Fibroblast of lung (primary cell): ENCODE results near the gene MAST2. TPM values are rescaled to one million over a fixed set of nuclear protein-coding genes. Genes with fewer than 3 reads are reported as not detected.

Experiments used
- DNase-seq, 2 donors: peaks; one replicate each; pipeline versions ENCODE4 v3.0.0 to v3.0.0-alpha.2; 2010; ENCODE audit warnings: low read depth in 2 of 2
- H2AFZ ChIP-seq: 2 replicates; pipeline ENCODE4 v1.5.1; 2012; ENCODE audit warnings: low read length, control low read depth, inconsistent platforms
- H3K27ac ChIP-seq: 2 replicates; pipeline ENCODE4 v1.5.1; 2011; ENCODE audit warnings: low read length, control low read depth; ENCODE audit not compliant: insufficient read depth
- H3K27me3 ChIP-seq: 2 replicates; pipeline ENCODE4 v1.5.1; 2011; ENCODE audit warnings: mild to moderate bottlenecking, low read length; ENCODE audit not compliant: control insufficient read depth, insufficient read depth
- H3K36me3 ChIP-seq: 2 replicates; pipeline ENCODE4 v1.5.1; 2011; ENCODE audit warnings: low read length; ENCODE audit not compliant: control insufficient read depth, insufficient read depth
- H3K4me1 ChIP-seq: 2 replicates; pipeline ENCODE4 v1.5.1; 2011; ENCODE audit warnings: low read length; ENCODE audit not compliant: control insufficient read depth, insufficient read depth; ENCODE audit errors: extremely low read depth
- H3K4me2 ChIP-seq: 2 replicates; pipeline ENCODE4 v1.5.1; 2011; ENCODE audit warnings: low read length, control low read depth; ENCODE audit not compliant: insufficient read depth; ENCODE audit errors: extremely low read depth
- H3K4me3 ChIP-seq, 4 experiments: fragments of 200-600 bp in 1 of 4; sonication (generic) in 1 of 4; replicated peaks in 1 of 4; 2 replicates each; pipeline ENCODE4 v1.5.1; 2011 to 2016; ENCODE audit warnings: low read length in 4 of 4, low read depth in 3 of 4, mild to moderate bottlenecking in 3 of 4, control low read depth in 2 of 4, inconsistent platforms in 1 of 4, mixed read lengths in 1 of 4; ENCODE audit not compliant: insufficient read depth in 1 of 4; ENCODE audit errors: control extremely low read depth in 1 of 4
- H3K79me2 ChIP-seq: 2 replicates; pipeline ENCODE4 v1.5.1; 2012; ENCODE audit warnings: mild to moderate bottlenecking, low read length, inconsistent platforms; ENCODE audit not compliant: control insufficient read depth, insufficient read depth
- H3K9ac ChIP-seq: 2 replicates; pipeline ENCODE4 v1.5.1; 2011; ENCODE audit warnings: mild to moderate bottlenecking, low read length, control low read depth; ENCODE audit not compliant: insufficient read depth
- H3K9me3 ChIP-seq: 2 replicates; pipeline ENCODE4 v1.5.1; 2012; ENCODE audit warnings: low read depth, low read length; ENCODE audit not compliant: control insufficient read depth, insufficient read depth
- H4K20me1 ChIP-seq: 2 replicates; pipeline ENCODE4 v1.5.1; 2011; ENCODE audit warnings: low read length; ENCODE audit not compliant: control insufficient read depth, insufficient read depth; ENCODE audit errors: extremely low read depth
- CTCF ChIP-seq, 2 donors: IDR thresholded peaks in 1 of 2; conservative IDR thresholded peaks in 1 of 2; 1 replicate in 1 of 2; 2 replicates in 1 of 2; pipeline ENCODE4 v1.5.1; 2011 to 2012; ENCODE audit warnings: low read length in 2 of 2, control low read depth in 1 of 2, inconsistent platforms in 1 of 2, low read depth in 1 of 2, mild to moderate bottlenecking in 1 of 2
- EZH2 ChIP-seq: IDR thresholded peaks from 2 replicates; pipeline ENCODE4 v1.5.1; 2012; ENCODE audit warnings: low read length, control low read depth, mild to moderate bottlenecking; ENCODE audit errors: missing control alignments
- polyA plus RNA-seq, 2 donors: library from polyadenylated mRNA; depleted of rRNA in 1 of 2; stranded (reverse) in 1 of 2; unstranded in 1 of 2; fragments of >200 nt; gene quantifications; 2 replicates each; pipeline ENCODE4 v1.2.1, GENCODE V29; 2011 to 2012; ENCODE audit warnings: missing spikeins in 1 of 2
- total RNA-seq: library from RNA; depleted of rRNA; stranded (reverse); fragments of >200 nt; gene quantifications from 2 replicates; pipeline ENCODE4 v1.2.1, GENCODE V29; 2014

The MAST2 gene
- total and polyA plus RNA-seq, 2 donors (not counting 1 experiment from before 2014, with no cell fraction given), result 17.5 to 24.9 TPM

DNA sequence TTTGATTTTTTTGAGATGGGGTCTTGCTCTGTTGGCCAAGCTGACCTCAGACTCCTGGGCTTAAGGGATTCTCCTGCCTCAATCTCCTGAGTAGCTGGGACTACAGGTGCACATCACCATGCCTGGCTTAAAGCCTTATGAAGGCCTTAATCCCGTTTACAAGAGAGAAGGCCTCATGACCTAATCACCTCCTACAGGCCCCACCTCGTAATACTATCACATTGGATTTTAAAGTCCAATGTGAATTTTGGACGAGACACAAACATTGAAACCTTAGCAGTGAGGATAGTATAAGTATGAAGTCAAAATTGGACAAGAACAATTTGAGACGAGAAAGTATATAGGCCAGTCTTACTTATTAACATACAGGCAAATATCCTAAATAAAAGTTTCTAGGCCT is 73.9 kb downstream of the MAST2 start:
- Histone ChIP-seq H3K79me2 (no peaks in the 10 kb centered on the region), H3K36me3 (no peaks in the 10 kb centered on the region), H3K9ac (no peak overlapping the region), H3K4me1 (no peaks in the 10 kb centered on the region), H3K9me3 (no peaks in the 10 kb centered on the region), H3K27ac (no peak overlapping the region), H4K20me1 (no peaks in the 10 kb centered on the region), H3K27me3 (no peaks in the 10 kb centered on the region), H2AFZ (no peak overlapping the region), H3K4me3 (no peak overlapping the region), H3K4me2 (no peak overlapping the region)
- TF ChIP-seq CTCF (conservative IDR thresholded peaks at IDR 0.05 in 1 of 2, IDR thresholded peaks at IDR 0.05 in 1 of 2; ENCODE audit: low read depth in 1 of 2, low read length in 2 of 2), result no peak
- TF ChIP-seq EZH2, result no peak
- no peak for DNase-seq

- Histone ChIP-seq H3K4me3 (no peak overlapping the region), H4K20me1 (no peaks in the 10 kb centered on the region), H3K36me3 (no peaks in the 10 kb centered on the region), H3K27ac (no peak overlapping the region), H3K9ac (no peak overlapping the region), H3K79me2 (no peaks in the 10 kb centered on the region), H3K9me3 (no peaks in the 10 kb centered on the region), H2AFZ (no peak overlapping the region), H3K27me3 (no peaks in the 10 kb centered on the region), H3K4me2 (no peak overlapping the region), H3K4me1 (no peaks in the 10 kb centered on the region)
- TF ChIP-seq CTCF (conservative IDR thresholded peaks at IDR 0.05 in 1 of 2, IDR thresholded peaks at IDR 0.05 in 1 of 2; ENCODE audit: low read depth in 1 of 2, low read length in 2 of 2), result no peak
- no peak for TF ChIP-seq EZH2
- no peak for DNase-seq
These were observed 76.6 kb downstream of the MAST2 start for GRCh38 chr1:45879885-45880598.

DNA sequence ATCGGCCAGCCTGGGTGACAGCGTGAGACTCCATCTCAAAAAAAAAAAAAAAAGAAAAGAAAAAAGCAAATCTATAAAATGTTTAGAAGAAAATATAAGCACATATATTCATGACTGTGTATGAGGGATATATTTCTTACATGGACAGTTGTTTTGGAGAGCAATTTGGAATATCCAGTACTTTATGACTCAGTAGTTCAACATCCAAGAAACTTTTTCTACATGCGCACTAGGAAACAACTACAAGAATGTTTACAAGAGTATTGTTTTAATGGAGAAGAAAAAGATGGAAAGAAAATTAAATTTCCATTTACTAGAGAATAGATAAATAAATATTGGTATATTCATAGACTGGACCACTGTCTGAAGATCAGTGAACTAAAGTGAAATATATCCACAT is 77.5 kb downstream of the MAST2 start:
- no peak overlapping the region for H3K9ac ChIP-seq
- no peak overlapping the region for H2AFZ ChIP-seq
- H3K4me3 ChIP-seq, result no peak overlapping the region
- no peaks in the 10 kb centered on the region for H3K4me1 ChIP-seq
- no peaks in the 10 kb centered on the region for H4K20me1 ChIP-seq
- H3K4me2 ChIP-seq, result no peak overlapping the region
- no peak overlapping the region for H3K27ac ChIP-seq
- TF ChIP-seq EZH2, result no peak
- no peak for TF ChIP-seq CTCF (conservative IDR thresholded peaks at IDR 0.05 in 1 of 2, IDR thresholded peaks at IDR 0.05 in 1 of 2; ENCODE audit: low read depth in 1 of 2, low read length in 2 of 2)
- H3K79me2 ChIP-seq, result no peaks in the 10 kb centered on the region
- DNase-seq, result peak; percentile 27 to 64
- no peaks in the 10 kb centered on the region for H3K9me3 ChIP-seq
- no peaks in the 10 kb centered on the region for H3K27me3 ChIP-seq
- no peaks in the 10 kb centered on the region for H3K36me3 ChIP-seq
